ENCODE results near the gene LRRC51. TPM values are rescaled to one million over a fixed set of nuclear protein-coding genes. Genes with fewer than 3 reads are reported as not detected.

LRRC51 gene
- total RNA-seq, 1 donor, result 5.1 TPM

DNA sequence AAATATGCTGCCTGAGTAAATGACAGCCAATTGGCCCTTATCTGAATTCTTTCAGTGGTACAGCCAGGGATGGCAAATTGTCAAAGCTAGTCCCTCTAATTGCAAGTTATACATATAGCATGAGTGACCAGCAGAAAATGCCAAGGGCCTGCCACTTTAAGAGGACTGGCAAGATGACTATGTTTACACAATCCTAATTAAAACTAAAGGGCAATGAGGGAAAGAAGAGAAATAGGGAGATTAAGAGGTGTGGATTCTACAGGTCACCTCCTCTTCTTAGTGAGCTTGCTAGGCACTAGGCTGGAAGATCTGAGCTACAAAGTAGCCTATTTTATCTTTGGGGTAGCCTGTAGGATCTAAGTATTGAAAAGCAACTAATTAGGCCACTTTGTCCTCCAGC lies 13.8 kb upstream of the LRRC51 start:
- H3K27ac ChIP-seq (ENCODE audit: low read depth, low read length), result peak overlapping the region; percentile 28
- peaks cover 15% of the 10 kb centered on the region for H3K36me3 ChIP-seq (ENCODE audit: insufficient read depth, low read length)
- H3K4me2 ChIP-seq (ENCODE audit: insufficient read depth, low read length), result peak overlapping the region; percentile 24
- peak overlapping the region; percentile 45 for H2AFZ ChIP-seq (ENCODE audit: low read length)
- DNase-seq (ENCODE audit: insufficient read length, low spot score, missing footprints), result no peak
- no peaks in the 10 kb centered on the region for H3K9me3 ChIP-seq (ENCODE audit: low read depth, low read length)
- TF ChIP-seq, protein P1, sequence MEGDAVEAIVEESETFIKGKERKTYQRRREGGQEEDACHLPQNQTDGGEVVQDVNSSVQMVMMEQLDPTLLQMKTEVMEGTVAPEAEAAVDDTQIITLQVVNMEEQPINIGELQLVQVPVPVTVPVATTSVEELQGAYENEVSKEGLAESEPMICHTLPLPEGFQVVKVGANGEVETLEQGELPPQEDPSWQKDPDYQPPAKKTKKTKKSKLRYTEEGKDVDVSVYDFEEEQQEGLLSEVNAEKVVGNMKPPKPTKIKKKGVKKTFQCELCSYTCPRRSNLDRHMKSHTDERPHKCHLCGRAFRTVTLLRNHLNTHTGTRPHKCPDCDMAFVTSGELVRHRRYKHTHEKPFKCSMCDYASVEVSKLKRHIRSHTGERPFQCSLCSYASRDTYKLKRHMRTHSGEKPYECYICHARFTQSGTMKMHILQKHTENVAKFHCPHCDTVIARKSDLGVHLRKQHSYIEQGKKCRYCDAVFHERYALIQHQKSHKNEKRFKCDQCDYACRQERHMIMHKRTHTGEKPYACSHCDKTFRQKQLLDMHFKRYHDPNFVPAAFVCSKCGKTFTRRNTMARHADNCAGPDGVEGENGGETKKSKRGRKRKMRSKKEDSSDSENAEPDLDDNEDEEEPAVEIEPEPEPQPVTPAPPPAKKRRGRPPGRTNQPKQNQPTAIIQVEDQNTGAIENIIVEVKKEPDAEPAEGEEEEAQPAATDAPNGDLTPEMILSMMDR (IDR thresholded peaks at IDR 0.05; ENCODE audit: extremely low read depth, low read depth, low read length), result no peak
- H3K27me3 ChIP-seq (ENCODE audit: insufficient read depth, low read length), result no peaks in the 10 kb centered on the region
- no peak overlapping the region for H3K4me3 ChIP-seq (ENCODE audit: insufficient read depth, low read length)
- H3K4me1 ChIP-seq (ENCODE audit: insufficient read depth, low read length), result peaks cover 42% of the 10 kb centered on the region
- H3K79me2 ChIP-seq (ENCODE audit: insufficient read depth, low read length), result peaks cover 70% of the 10 kb centered on the region
- H4K20me1 ChIP-seq (ENCODE audit: insufficient read depth, low read length), result no peaks in the 10 kb centered on the region

DNA sequence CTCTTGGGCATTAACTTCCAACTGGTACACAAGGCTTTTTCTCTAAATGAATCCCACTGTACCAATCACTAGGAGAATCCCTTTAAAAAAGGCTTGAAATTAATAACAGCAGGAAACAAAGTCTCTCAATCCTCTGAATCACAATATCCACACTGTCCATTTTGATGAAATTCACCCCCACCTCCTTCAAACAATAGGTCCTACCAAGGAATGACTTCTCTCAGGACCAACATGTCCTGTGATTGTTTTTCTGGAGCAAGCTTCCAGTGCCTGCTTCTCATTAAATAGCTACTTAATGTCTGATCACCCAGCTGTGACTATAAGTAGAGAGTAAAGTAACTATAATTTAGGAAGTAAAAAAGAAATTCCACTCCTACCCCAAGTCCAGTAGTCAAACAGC lies 13.4 kb upstream of the LRRC51 start:
- Histone ChIP-seq H3K4me2 (ENCODE audit: insufficient read depth, low read length) (peak overlapping the region; percentile 24), H4K20me1 (ENCODE audit: insufficient read depth, low read length) (no peaks in the 10 kb centered on the region), H3K27me3 (ENCODE audit: insufficient read depth, low read length) (no peaks in the 10 kb centered on the region), H3K4me1 (ENCODE audit: insufficient read depth, low read length) (peaks cover 46% of the 10 kb centered on the region), H2AFZ (ENCODE audit: low read length) (peak overlapping the region; percentile 45), H3K4me3 (ENCODE audit: insufficient read depth, low read length) (no peak overlapping the region), H3K79me2 (ENCODE audit: insufficient read depth, low read length) (peaks cover 71% of the 10 kb centered on the region), H3K9me3 (ENCODE audit: low read depth, low read length) (no peaks in the 10 kb centered on the region), H3K36me3 (ENCODE audit: insufficient read depth, low read length) (peaks cover 11% of the 10 kb centered on the region), H3K27ac (ENCODE audit: low read depth, low read length) (peak overlapping the region; percentile 28)
- no peak for DNase-seq (ENCODE audit: insufficient read length, low spot score, missing footprints)
- TF ChIP-seq, protein P1 (IDR thresholded peaks at IDR 0.05; ENCODE audit: extremely low read depth, low read depth, low read length), result no peak

DNA sequence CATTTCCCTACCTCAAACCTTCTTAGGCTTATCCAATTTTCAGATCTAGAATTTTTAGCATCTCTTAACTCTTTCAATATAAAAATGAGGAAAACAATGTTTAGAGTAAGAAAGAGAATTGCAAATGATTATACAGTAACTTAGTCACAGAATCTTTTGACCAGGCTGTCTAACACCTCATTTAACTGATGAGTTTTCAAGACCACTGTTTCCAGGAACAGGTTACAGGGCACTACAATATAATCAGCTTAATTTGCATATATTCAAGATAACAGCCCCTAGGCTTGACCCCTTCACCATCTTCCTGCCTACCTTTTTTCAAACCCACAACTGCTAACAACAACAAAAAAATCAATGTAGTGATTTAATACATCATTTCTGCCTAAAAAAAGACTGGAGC lies 13.0 kb upstream of the LRRC51 start:
- Histone ChIP-seq H3K27ac (ENCODE audit: low read depth, low read length) (no peak overlapping the region), H4K20me1 (ENCODE audit: insufficient read depth, low read length) (no peaks in the 10 kb centered on the region), H3K36me3 (ENCODE audit: insufficient read depth, low read length) (peaks cover 8% of the 10 kb centered on the region), H3K4me3 (ENCODE audit: insufficient read depth, low read length) (no peak overlapping the region), H3K9me3 (ENCODE audit: low read depth, low read length) (no peaks in the 10 kb centered on the region), H3K27me3 (ENCODE audit: insufficient read depth, low read length) (no peaks in the 10 kb centered on the region), H2AFZ (ENCODE audit: low read length) (no peak overlapping the region), H3K79me2 (ENCODE audit: insufficient read depth, low read length) (peaks cover 70% of the 10 kb centered on the region), H3K4me2 (ENCODE audit: insufficient read depth, low read length) (no peak overlapping the region), H3K4me1 (ENCODE audit: insufficient read depth, low read length) (peaks cover 50% of the 10 kb centered on the region)
- TF ChIP-seq, protein P1 (IDR thresholded peaks at IDR 0.05; ENCODE audit: extremely low read depth, low read depth, low read length), result no peak
- DNase-seq (ENCODE audit: insufficient read length, low spot score, missing footprints), result no peak

DNA sequence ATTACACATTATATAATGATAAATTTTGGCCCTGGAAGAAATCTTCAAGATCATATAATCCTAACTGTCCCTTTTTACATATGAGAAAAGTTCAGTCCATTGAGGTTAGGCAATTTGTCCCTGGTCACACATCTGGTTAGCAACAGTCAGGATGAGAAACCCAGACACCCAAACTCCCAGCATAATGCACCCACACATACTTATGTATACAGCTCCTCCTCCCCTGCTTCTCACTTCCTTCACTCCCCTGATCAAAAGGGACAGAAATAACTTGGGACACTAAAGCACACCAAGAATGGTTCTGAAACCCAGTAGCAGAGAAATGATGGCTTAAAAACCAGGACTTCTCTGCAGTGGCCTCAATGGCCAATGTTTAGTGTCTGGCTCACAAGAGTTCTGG lies 11.4 kb upstream of the LRRC51 start:
- Histone ChIP-seq H3K4me1 (ENCODE audit: insufficient read depth, low read length) (peaks cover 50% of the 10 kb centered on the region), H3K27me3 (ENCODE audit: insufficient read depth, low read length) (no peaks in the 10 kb centered on the region), H4K20me1 (ENCODE audit: insufficient read depth, low read length) (no peaks in the 10 kb centered on the region), H3K4me2 (ENCODE audit: insufficient read depth, low read length) (peak overlapping the region; percentile 65), H3K27ac (ENCODE audit: low read depth, low read length) (peak overlapping the region; percentile 79), H3K79me2 (ENCODE audit: insufficient read depth, low read length) (peaks cover 76% of the 10 kb centered on the region), H2AFZ (ENCODE audit: low read length) (peak overlapping the region; percentile 79), H3K36me3 (ENCODE audit: insufficient read depth, low read length) (peaks cover 7% of the 10 kb centered on the region), H3K9me3 (ENCODE audit: low read depth, low read length) (no peaks in the 10 kb centered on the region), H3K4me3 (ENCODE audit: insufficient read depth, low read length) (peak overlapping the region; percentile 34)
- TF ChIP-seq, protein P1 (IDR thresholded peaks at IDR 0.05; ENCODE audit: extremely low read depth, low read depth, low read length), result no peak
- no peak for DNase-seq (ENCODE audit: insufficient read length, low spot score, missing footprints)

Data from osteoblast (primary cell).